HL-60 (cell line): Measurements from ENCODE around the gene IFRD2.

Source experiments
- DNase-seq, 2 experiments: peaks; one replicate each; pipeline ENCODE4 v3.0.0-alpha.2; 2010 to 2020; ENCODE audit warnings: low read depth in 1 of 2, low spot score in 1 of 2
- H3K27ac ChIP-seq: fragments of 250-450 bp; sonication (Bioruptor Pico); replicated peaks from 2 replicates; pipeline ENCODE4 v1.5.1; 2020; ENCODE audit warnings: mild to moderate bottlenecking, moderate library complexity
- H3K27me3 ChIP-seq: fragments of 250-450 bp; sonication (Bioruptor Pico); 2 replicates; pipeline ENCODE4 v1.5.1; 2021; ENCODE audit warnings: mild to moderate bottlenecking, moderate library complexity; ENCODE audit not compliant: insufficient read depth, poor library complexity, severe bottlenecking
- H3K4me3 ChIP-seq: replicated peaks from 2 replicates; pipeline ENCODE4 v1.5.1; 2011; ENCODE audit warnings: mild to moderate bottlenecking, control low read depth, low read length; ENCODE audit not compliant: insufficient read depth
- CTCF ChIP-seq: IDR thresholded peaks from one replicate; pipeline ENCODE4 v1.5.1; 2011; ENCODE audit warnings: low read length, control low read depth, inconsistent platforms; ENCODE audit not compliant: insufficient read depth
- GABPA ChIP-seq: IDR thresholded peaks from 2 replicates; pipeline ENCODE4 v1.6.1; 2012; ENCODE audit warnings: low read depth
- POLR2AphosphoS5 ChIP-seq: IDR thresholded peaks from 2 replicates; pipeline ENCODE4 v1.6.1; 2012; ENCODE audit warnings: low read depth
- SPI1 ChIP-seq: IDR thresholded peaks from 2 replicates; pipeline ENCODE4 v1.6.1; 2012; ENCODE audit warnings: low read depth, mild to moderate bottlenecking, borderline replicate concordance
- TF ChIP-seq, protein P1 (sequence below): IDR thresholded peaks from 2 replicates; pipeline ENCODE4 v1.6.1; 2012; ENCODE audit warnings: low read depth; ENCODE audit not compliant: insufficient replicate concordance

The IFRD2 gene

DNA sequence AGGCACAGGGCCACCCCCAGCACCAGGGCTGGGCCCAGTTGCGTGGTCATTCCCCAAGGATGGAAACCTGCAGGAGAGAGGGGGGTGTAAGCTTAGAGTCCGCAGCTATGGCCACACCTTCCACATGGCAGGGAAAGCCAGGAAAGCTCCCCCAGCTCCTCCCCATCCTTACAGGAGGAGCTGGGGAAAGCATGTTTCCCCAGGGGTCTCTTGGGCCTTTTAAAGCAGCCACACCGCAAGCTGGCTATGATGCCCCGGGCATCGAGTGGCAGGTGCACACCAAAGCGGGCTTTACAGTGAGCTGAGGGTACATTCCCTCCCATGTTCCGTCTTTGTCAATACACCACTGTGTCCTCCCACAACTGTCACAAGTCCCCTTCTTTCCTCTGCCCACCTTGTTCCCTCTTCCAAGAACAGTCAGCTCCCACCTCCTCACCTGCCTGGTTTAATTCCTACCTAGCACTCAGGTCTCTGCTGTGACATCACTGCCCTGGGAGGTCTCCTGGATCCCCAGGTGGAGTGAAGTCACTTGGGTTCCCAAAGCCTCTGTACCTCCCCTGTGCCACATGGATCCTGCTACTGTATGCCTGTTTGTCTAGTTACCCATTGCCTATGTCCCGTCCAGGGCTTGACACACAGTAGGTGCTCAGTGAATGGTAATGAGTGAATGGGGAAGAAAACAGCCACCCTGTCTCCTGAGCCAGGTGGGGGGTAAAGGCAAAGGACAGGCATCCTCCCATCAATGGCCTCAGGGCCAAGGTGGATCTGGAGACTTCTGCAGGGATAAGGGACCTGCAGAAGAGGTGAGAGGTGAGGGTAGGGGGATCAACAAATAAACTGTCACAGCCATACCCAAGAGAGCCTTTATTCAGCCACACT, 3.6 kb upstream of the IFRD2 start:
- no peak for DNase-seq
- H3K27me3 ChIP-seq = no peaks in the 10 kb centered on the region
- H3K27ac ChIP-seq = no peak overlapping the region
- H3K4me3 ChIP-seq = no peak overlapping the region
- TF ChIP-seq GABPA (no peak), SPI1 (no peak), CTCF (no peak), POLR2AphosphoS5 (no peak)
- TF ChIP-seq, protein P1, sequence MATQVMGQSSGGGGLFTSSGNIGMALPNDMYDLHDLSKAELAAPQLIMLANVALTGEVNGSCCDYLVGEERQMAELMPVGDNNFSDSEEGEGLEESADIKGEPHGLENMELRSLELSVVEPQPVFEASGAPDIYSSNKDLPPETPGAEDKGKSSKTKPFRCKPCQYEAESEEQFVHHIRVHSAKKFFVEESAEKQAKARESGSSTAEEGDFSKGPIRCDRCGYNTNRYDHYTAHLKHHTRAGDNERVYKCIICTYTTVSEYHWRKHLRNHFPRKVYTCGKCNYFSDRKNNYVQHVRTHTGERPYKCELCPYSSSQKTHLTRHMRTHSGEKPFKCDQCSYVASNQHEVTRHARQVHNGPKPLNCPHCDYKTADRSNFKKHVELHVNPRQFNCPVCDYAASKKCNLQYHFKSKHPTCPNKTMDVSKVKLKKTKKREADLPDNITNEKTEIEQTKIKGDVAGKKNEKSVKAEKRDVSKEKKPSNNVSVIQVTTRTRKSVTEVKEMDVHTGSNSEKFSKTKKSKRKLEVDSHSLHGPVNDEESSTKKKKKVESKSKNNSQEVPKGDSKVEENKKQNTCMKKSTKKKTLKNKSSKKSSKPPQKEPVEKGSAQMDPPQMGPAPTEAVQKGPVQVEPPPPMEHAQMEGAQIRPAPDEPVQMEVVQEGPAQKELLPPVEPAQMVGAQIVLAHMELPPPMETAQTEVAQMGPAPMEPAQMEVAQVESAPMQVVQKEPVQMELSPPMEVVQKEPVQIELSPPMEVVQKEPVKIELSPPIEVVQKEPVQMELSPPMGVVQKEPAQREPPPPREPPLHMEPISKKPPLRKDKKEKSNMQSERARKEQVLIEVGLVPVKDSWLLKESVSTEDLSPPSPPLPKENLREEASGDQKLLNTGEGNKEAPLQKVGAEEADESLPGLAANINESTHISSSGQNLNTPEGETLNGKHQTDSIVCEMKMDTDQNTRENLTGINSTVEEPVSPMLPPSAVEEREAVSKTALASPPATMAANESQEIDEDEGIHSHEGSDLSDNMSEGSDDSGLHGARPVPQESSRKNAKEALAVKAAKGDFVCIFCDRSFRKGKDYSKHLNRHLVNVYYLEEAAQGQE = no peak

GRCh38 chr3:50294492-50295403, 2.5 kb upstream of the IFRD2 start:
- no peak for TF ChIP-seq CTCF
- TF ChIP-seq SPI1 = no peak
- no peak for TF ChIP-seq GABPA
- TF ChIP-seq POLR2AphosphoS5 = no peak
- TF ChIP-seq, protein P1 = no peak
- Histone ChIP-seq H3K27me3 (no peaks in the 10 kb centered on the region), H3K27ac (no peak overlapping the region), H3K4me3 (no peak overlapping the region)
- no peak for DNase-seq

GRCh38 chr3:50294089-50294488, 1.9 kb upstream of the IFRD2 start:
- Histone ChIP-seq H3K27me3 (no peaks in the 10 kb centered on the region), H3K4me3 (no peak overlapping the region), H3K27ac (no peak overlapping the region)
- TF ChIP-seq, protein P1 = no peak
- TF ChIP-seq POLR2AphosphoS5 (no peak), GABPA (no peak), CTCF (no peak), SPI1 (no peak)
- no peak for DNase-seq
